Glomerular visceral epithelial cell (primary cell): ENCODE data around the gene ALOX5.
A peak's percentile ranks its signal among the peaks of the same experiment; 100 is the strongest.
"Not testable (repeated sequence)": the region's sequence is repeated elsewhere in the genome, so short reads cannot be mapped to it uniquely, and the experiment has no call there.

ENCODE experiments used
- DNase-seq: peaks from one replicate; pipeline ENCODE4 v3.0.0-alpha.2; 2016; ENCODE audit errors: extremely low spot score

The ALOX5 gene

DNA sequence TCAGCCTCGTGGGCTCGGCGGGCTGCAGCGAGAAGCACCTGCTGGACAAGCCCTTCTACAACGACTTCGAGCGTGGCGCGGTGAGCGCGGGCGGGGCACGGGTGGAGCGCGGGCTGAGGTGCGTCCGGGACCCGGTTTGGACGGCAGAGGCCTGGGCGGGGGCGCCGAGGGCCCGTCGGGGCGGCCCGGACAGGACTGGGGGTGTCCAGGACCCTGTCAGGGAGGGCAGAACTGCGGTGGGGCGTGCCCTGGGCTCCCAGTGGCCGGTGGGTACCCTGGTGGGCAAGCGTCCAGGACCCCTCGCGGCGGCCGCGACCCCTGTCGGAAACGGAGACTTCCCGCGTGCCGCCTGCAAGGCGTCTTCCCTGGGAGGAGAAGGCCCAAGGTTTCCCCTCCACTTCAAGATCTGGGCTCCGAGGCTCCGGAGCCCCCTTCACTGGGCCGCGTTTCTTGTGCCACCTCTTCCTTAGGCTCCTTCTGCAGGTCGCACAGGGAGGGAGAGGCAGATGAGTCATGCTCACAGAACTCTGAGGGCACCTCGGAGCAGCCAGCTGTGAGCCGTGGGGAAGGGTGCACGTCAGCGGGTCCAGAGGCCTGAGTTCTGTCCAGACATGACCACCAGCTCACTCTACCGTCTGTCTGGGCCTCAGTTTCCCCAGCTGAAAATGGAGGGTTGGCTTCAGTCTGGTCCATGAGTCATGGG, 485 bp downstream of the ALOX5 start:
- peak; percentile 53 for DNase-seq

DNA sequence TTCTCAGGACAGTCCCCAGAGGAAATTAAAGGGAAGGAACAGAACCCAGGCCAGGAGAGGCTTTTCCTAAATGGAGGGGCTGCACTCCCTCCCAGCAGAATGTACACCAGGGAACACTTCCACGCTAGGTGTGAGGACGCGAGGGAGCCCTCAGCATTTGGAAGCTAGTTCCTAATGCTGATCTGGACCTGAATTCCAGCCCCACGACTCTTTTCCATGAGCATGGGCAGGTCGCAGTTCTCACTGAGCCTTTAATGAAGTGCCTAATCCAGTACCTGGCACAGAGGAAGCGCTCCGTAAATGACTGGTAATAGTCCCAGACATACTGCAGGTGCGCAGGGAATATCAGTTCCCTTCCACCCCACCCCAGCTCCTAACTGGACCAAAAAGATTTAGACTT, 1.1 kb downstream of the ALOX5 start:
- DNase-seq = no peak

DNA sequence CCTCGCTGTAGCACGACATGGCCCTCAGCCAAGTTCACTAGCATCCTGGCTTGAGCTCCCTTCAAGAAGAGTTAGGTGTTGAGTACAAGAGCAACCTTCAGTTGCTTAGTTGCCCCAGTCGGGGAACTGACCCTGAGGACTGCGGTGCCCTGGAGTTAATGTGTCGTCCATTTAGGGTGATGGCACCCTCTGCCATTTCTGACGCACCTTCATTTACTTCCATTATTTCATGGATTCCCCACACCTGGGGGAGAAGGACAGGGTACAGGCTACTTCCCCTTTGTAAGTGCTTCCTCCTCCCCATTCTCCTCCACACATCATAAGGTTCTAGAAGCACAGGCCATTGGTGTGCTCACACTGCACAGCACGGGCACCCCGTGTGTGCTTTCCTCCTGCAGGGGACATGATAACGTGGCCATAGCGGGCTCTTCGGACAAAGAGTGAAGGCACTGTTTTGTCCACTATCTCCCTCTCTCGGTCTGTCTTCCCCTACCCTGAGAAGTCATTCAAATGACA, 1.8 kb downstream of the ALOX5 start:
- no peak for DNase-seq

DNA sequence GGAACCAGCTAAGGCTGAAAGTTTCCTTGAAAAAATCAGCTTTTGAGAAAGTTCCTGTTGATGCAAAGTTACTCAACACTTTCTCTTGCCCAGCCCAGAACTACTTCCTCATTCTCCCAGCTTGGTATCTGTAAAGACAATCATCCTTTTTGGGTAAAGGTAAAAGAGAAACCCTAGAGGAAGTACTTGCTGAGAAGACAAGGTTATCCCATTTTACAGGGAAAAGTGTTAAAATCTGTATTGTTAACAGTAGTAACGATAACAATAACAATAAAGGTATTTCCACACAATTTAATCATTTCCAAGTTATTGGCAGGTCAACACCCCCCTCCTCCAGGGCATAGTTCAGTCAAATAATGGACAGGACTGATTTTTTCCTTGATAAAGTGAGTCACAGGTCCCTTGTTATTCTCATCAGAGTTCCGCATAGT, 2.4 kb downstream of the ALOX5 start:
- no peak for DNase-seq

DNA sequence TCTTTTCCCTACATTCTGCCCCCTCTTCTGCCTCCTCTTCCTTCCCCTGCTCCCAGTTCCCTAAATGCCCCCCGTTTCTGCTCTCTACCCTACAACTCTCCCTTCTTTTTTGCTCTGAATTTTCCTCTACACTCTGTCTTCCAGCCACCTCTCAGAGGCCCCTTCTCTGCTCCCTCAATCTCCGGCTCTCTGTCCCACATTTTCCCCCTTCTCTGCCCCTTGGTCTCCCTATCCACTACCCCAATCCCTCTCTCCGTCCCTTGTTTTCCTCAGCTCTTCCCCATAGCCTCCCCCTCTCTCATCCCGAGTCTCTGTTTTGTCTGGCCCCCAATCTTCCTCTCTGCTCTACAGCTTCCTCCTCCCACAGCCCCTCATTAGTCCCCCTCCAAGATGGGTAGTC, 3.3 kb downstream of the ALOX5 start:
- DNase-seq = no peak

DNA sequence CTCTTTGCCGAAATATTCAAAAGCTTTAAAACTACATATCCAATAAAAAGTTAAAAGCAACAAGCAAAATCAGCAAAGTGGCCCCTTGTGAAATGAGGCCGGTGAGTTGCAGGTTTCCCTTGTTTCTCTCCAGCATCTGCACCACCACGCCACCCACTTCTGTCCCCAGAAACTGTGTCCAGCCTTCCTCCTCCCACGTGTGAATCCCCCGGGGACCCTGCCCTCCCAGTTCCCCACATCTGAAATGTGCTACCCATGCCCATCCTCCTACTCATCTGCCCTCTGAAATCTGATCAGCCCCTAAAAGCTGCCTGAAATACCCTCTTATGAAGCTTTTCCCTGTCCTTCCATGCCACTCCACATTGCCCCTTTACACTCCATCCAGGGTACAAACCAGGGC, 3.8 kb downstream of the ALOX5 start:
- DNase-seq = no peak

DNA sequence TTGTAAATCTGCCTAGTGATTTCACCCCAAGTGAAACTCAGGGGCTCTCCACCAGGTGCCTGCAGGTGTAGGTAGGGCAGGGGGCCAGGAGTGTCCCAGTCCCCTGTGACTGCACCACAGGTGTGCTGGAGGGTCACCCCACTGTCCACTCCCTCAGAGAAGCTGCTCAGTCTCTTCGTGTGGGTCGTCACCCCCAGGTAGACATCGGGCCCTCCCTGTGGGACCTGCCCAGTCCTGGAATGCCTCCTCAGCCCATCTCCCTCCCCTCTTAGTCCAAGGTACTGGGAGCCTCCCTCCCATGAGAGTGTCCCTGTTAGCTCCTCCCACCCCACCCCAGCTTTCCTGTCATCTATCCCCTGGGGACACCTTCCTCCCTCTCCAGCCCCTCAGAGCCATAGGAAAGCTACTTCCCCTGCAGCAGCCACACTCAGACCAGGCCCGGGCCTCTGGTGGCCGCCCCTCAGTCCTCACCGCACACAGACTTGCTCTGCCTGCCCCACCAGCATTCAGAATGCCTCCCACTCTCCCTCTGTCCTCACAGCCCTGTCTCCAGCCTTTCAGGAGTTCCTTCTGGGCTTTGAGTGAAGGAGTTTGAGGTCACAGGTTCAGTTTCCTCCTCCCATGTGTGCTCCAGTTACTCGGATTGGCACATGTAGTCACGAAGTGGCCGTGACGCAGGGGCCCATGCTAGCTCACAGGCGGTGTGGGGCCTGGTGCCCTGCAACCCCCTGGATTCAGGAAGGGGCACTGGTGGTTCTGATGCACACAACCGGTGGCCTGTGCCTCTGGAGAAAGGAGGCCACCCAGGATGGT, 5.1 kb downstream of the ALOX5 start:
- no peak for DNase-seq

DNA sequence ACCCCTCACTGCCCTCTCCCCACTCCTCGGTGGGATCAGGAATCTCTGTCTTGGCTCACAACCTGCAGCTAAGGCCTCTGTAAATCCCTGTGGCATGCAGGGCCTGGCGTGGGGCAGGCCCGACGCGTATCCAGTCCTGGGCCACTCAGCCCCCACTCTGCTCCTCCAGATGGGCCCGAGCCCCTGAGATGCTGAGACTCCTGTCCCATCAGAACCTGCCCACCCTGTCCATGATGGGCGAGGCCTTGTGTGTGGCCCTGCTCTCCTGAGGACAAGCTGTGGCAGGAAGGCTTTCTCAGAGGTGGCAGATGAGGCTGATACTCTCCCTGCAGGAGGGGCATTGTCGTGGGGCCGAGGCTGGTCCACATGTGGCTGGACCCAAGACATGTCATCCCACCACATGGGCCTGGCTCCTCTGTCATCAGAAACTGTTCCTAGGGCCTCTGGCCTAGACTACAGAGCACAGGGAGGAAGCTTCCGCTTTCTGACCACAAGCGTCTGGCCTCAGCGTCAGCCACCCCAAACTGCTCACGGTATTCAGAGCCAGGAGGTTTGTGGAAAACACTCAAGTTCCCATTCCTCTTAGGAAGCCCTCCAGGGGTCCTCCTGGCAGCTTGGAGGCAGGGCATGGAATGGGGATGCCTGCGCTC, 6.0 kb downstream of the ALOX5 start:
- DNase-seq = no peak

DNA sequence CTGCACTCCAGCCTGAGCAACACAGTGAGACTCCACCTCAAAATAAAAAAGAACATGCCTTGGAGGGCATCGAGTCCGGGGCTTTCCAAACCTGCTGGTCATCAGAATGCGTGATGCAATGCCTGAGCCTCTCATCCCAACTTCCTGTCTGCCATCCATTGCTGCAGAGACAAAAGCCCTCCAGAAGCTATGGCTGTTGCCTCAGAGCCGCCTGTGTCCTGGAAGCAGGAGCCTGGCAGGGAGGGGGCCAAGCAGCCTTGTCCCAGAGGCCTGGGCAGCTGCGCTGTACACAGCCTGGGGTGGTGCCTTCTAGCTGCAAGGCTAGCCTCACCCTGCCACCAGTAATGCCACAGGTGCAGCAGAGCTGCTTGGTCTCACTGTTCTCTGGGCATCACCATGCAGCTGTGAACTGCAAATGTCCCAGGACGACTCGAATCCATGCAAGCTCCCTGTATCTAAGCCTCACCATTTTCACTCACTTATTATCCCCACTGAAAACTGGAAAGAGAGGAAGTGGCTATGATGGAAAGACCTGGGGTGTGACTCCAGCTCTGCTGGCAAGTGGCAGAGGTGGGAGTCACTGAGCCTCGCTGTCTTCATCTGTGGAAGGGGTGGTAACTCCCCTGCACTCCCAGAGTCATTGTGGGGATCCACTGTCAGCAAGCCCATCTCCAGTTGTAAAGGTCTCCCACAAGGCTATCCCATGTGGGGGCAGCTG, 7.0 kb downstream of the ALOX5 start:
- DNase-seq = no peak

DNA sequence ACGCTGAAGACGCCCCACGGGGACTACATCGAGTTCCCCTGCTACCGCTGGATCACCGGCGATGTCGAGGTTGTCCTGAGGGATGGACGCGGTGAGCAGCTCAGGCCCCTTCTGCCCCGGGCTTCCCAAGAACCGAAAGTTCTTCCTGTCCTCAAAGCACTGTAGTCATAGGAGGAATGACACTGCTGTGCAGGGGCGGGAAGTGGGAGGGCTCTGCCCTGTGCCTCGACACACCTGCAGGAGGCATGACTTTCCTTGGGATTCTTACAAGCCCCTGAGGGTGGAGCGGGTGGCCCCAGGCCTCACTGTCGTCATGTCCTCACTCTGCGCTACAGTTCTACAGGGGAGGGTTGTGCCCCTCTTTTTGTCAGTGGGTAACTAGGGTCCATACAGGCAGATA, 8.6 kb downstream of the ALOX5 start:
- DNase-seq = no peak

DNA sequence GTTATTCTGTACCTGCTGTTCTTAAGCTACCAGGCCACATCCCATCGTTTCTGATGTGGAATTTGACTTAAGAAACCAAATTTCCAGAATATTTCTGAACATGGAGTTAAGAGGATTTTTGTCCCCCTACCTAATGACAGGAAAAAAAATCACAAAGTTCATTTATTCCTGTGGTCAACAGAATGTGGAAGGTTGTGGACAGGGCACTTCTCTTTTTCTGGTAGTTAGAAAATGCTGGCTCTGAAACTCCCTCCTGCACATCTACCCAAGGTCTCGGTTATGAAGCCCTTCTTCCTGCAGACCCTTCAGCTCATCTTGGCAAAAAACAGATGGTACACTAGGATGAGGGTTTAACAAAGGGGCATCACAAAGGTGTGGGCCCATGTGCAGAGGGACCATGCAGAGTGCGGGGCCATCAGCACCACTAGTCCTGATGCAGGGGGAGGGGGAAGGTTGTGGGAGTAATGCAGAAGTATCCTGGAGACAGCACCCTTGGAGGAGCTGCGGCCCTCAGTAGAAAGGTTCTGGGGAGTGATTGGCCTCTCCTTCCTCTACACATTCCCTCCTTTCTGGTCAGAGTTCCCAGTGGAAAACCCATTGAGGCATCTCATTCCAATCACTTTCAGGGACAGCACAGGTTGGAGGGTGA, 9.8 kb downstream of the ALOX5 start:
- no peak for DNase-seq

DNA sequence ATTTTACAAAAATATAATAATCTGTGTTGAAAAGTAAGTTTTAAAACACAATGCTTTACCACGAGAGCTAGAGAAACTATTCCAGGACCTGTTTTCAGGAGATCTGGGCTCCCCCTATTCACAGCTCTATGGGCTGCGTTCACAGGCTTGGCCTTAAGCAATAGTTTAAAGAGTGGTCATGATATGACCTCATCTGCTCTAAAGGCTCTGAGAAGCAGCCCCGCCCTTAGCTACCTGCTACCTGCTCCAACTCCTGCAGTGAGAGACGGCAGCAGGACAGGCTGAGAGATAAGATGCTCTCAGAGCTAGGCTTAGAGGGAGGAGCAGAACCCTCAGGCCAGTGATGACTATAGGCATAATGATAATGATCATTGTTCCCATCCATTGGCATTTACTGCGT, 12.6 kb downstream of the ALOX5 start:
- no peak for DNase-seq

DNA sequence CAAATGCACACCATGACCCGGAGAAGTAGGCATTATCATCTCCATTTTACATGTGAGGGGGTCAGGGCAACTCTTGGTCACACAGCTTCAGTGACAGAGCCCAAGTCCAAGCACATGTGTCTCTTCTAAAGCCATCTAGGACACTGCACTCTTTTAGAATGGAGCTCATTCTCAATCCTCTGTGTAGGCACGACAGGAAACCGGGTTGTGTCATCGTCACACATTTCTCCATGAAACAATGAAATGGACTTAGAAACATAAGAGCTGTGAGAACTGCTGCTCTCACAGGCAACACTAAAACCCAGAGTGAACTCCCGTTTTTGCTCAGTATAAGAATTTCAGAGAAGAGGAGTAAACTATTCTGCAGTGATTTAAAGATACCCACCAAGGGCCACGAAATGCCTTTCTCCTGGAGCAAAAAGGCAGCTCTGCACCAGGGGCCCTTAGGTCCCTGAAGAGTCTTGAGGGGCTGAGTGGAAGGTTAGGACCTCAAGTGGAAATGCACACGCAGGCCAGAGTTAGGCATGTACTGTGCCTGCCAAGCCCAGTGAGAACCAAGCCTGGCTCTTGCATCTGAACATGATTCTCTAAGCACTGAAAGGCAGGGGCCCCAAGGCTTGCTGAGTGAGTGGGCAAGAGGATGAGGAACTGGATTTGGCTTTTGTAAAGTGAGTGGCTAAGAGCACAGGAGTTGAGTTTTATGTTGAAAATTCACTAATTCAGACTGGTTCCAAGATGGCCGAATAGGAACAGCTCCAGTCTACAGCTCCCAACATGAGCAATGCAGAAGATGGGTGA, 13.3 kb downstream of the ALOX5 start:
- DNase-seq = no peak

DNA sequence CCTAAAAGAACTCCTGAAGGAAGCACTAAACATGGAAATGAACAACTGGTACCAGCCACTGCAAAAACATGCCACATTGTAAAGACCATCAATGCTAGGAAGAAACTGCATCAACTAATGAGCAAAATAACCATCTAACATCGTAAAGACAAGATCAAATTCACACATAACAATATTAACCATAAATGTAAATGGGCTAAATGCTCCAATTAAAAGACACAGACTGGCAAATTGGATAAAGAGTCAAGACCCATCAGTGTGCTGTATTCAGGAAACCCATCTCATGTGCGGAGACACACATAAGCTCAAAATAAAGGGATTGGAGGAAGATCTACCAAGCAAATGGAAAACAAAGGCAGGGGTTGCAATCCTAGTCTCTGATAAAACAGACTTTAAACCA, 15.7 kb downstream of the ALOX5 start:
- DNase-seq = not testable (repeated sequence)

DNA sequence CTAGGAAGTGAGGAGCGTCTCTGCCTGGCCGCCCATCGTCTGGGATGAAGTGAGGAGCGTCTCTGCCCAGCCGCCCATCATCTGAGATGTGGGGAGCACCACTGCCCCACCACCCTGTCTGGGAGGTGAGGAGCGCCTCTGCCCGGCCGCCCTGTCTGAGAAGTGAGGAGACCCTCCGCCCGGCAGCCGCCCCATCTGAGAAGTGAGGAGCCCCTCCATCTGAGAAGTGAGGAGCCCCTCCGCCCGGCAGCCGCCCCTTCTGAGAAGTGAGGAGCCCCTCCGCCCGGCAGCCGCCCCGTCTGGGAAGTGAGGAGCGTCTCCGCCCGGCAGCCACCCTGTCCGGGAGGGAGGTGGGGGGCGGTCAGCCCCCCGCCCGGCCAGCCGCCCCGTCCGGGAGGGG, 17.6 kb downstream of the ALOX5 start:
- DNase-seq = not testable (repeated sequence)

DNA sequence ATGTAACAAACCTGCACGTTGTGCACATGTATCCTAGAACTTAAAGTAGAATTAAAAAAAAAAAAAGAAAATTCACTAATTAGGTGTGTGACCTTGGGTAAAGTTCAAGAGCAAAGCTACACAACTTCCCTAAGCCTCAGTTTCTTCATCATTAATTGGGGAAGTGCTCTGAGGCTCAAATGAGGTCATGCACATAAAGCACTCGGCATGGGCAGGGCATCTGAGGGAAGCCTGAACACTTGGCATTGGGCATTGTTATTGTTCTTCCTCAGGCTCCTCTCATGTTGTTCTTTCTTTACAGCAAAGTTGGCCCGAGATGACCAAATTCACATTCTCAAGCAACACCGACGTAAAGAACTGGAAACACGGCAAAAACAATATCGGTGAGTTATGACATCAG, 21.5 kb downstream of the ALOX5 start:
- no peak for DNase-seq

DNA sequence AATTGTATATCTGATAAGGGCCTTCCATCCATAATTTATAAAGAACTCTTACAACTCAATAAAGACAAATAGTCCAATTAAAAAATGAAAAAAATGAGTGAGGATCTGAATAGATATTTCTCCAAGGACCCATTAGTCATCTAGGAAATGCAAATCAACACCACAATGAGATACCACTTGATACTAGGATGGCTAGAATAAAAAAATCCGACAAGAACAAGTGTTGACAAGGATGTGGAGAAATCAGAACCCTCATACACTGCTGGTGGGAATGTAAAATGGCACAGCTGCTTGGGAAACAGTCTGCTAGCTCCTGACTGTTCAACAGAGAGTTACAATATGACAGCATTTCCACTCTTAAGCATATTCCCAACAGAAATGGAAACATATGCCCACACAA, 24.6 kb downstream of the ALOX5 start:
- DNase-seq = no peak

DNA sequence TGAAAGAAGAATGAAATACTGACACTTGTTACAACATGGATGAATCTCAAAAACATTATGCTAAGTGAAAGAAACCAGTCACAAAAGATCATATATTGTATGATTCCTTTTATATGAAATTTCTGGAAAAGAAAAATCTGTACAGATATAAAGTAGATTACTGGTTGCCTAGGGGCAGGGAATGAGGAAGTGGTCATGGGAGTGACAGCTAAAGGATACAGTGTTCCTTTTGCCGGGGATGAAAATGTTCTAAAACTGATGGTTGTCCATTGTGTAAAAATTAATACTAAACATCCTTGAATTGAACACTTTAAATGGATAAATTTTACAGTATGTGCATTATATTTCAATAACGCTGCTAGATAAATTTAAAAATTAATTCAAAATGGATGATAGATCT, 25.1 kb downstream of the ALOX5 start:
- DNase-seq = no peak

DNA sequence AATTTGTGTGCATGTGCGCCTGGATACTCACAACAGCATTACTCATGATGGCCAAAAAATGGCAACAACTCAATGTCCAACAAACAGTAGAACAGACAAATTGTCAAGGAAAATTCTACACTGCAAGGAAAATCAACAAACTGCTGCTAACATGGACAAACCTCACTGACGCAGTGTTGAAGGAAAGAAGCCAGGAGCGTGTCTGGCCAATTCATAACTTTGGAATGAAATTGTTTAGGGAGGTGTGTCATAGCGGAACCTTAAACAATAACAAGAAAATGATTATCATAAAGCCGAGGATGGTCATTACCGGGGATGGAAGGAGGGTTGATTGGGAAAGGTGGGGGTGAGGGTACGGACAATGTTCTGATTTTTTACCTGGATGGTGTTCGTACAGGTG, 29.1 kb downstream of the ALOX5 start:
- DNase-seq = no peak

DNA sequence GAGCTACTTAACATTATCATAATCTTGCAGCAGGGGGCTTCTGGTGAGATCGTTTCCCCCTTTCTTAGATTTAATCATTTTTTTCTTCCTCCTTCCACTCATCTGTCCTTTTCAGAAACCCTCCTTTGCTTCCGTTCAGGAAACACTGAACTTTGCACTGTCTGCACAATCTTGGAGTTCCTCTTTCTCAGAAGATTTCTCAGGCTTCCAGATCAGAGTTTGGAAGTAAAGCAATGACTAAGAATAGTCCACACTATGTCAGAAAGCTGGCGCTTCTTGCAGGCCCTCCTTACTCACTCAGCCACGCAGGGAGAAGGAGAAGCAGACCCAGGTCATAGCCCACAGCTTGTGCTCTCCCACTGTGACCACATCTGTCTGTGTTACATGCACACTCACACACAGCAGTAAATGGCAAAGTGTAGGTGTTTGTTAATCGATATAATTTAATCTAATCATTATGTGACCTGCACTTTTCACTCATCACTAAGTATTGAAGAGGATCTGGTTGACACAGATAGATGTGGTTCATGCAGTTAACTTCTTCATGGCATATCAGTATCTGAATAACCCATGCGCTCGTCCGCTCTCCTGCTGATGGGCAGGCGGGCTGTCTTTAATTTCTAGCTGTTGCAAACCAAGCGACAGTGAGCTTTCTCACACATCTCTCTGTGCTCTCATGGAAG, 30.2 kb downstream of the ALOX5 start:
- DNase-seq = no peak
